IMR-90 (cell line): ENCODE results near the gene SP8. TPM values are rescaled to one million over a fixed set of nuclear protein-coding genes. Genes with fewer than 3 reads are reported as not detected.

ENCODE experiments used
- ATAC-seq: fragments of 200-7000 bp; cut with Tn5 transposase; 2 replicates; pipeline ENCODE4 v1.9.1; 2020; ENCODE audit warnings: low read depth, mild to moderate bottlenecking, moderate library complexity
- BruUV-seq: library from RNA; stranded (reverse); fragments of 400-500 nt; replicated peaks from 2 replicates; lab custom pipeline; 2021; lab: Mats Ljungman, UMichigan
- CTCF ChIA-PET: fragments of 300-600 bp; formaldehyde crosslinking; extraction: SDS; loops from one replicate; lab custom pipeline; 2021; ENCODE audit warnings: antibody characterized with exemption; lab: Yijun Ruan, JAX
- POLR2A ChIA-PET: fragments of 300-600 bp; sonication (Branson Sonifier 250); formaldehyde crosslinking; loops from one replicate; lab custom pipeline; 2022; ENCODE audit warnings: antibody characterized with exemption; ENCODE audit not compliant: unreplicated experiment; lab: Charles Lee
- DNase-seq: peaks from one replicate; pipeline ENCODE4 v3.0.0; 2013
- H2AFZ ChIP-seq: replicated peaks from 2 replicates; pipeline ENCODE3; 2013; ENCODE audit warnings: low read length, mild to moderate bottlenecking; ENCODE audit not compliant: poor library complexity
- H2AK5ac ChIP-seq: 2 replicates; pipeline ENCODE4 v1.6.1; 2013; ENCODE audit warnings: low read depth, low read length, inconsistent platforms
- H2AK9ac ChIP-seq: replicated peaks from 2 replicates; pipeline ENCODE3; 2013; ENCODE audit warnings: mild to moderate bottlenecking, low read depth, low read length, moderate library complexity; ENCODE audit not compliant: poor library complexity
- H2BK120ac ChIP-seq: 2 replicates; pipeline ENCODE4 v1.6.1; 2013; ENCODE audit warnings: low read depth, low read length, inconsistent platforms
- H2BK15ac ChIP-seq: 3 replicates; pipeline ENCODE4 v1.6.1; 2013; ENCODE audit warnings: low read depth, low read length, inconsistent platforms
- H2BK20ac ChIP-seq: 2 replicates; pipeline ENCODE4 v1.6.1; 2013; ENCODE audit warnings: low read depth, mild to moderate bottlenecking, inconsistent platforms, low read length, moderate library complexity
- H2BK5ac ChIP-seq: 2 replicates; pipeline ENCODE4 v1.6.1; 2013; ENCODE audit warnings: mild to moderate bottlenecking, low read depth, low read length, inconsistent platforms; ENCODE audit not compliant: poor library complexity, severe bottlenecking
- H3K14ac ChIP-seq: replicated peaks from 2 replicates; pipeline ENCODE4 v1.6.1; 2013; ENCODE audit warnings: low read depth, low read length, inconsistent platforms
- H3K18ac ChIP-seq: 2 replicates; pipeline ENCODE4 v1.6.1; 2013; ENCODE audit warnings: low read depth, low read length, control low read depth
- H3K23ac ChIP-seq: 2 replicates; pipeline ENCODE4 v1.6.1; 2013; ENCODE audit warnings: low read depth, low read length, inconsistent platforms
- H3K27ac ChIP-seq: 2 replicates; pipeline ENCODE4 v1.5.1; 2013; ENCODE audit warnings: mild to moderate bottlenecking, control low read depth, low read length; ENCODE audit not compliant: insufficient read depth
- H3K27me3 ChIP-seq: 2 replicates; pipeline ENCODE4 v1.6.1; 2013; ENCODE audit warnings: low read length; ENCODE audit not compliant: control insufficient read depth, insufficient read depth
- H3K36me3 ChIP-seq: 2 replicates; pipeline ENCODE4 v1.6.1; 2013; ENCODE audit warnings: low read length, mixed read lengths; ENCODE audit not compliant: control insufficient read depth, insufficient read depth
- H3K4ac ChIP-seq: 2 replicates; pipeline ENCODE4 v1.6.1; 2013; ENCODE audit warnings: low read depth, low read length, inconsistent platforms
- H3K4me1 ChIP-seq: 2 replicates; pipeline ENCODE4 v1.6.1; 2013; ENCODE audit warnings: low read length, mixed read lengths; ENCODE audit not compliant: control insufficient read depth, insufficient read depth
- H3K4me2 ChIP-seq: 2 replicates; pipeline ENCODE4 v1.6.1; 2013; ENCODE audit warnings: low read depth, mild to moderate bottlenecking, control low read depth, low read length, moderate library complexity
- H3K4me3 ChIP-seq: 2 replicates; pipeline ENCODE4 v1.5.1; 2013; ENCODE audit warnings: low read depth, mild to moderate bottlenecking, control low read depth, low read length, moderate library complexity; ENCODE audit not compliant: insufficient read depth
- H3K56ac ChIP-seq: 2 replicates; pipeline ENCODE4 v1.6.1; 2013; ENCODE audit warnings: low read length, inconsistent platforms; ENCODE audit not compliant: insufficient read depth; ENCODE audit errors: extremely low read depth
- H3K79me1 ChIP-seq, 2 experiments: 2 replicates each; pipeline ENCODE4 v1.6.1; 2013; ENCODE audit warnings: low read length in 2 of 2, inconsistent platforms in 1 of 2, low read depth in 1 of 2
- H3K9ac ChIP-seq: 2 replicates; pipeline ENCODE4 v1.6.1; 2013; ENCODE audit warnings: low read depth, low read length, control low read depth
- H3K9me1 ChIP-seq: 2 replicates; pipeline ENCODE4 v1.6.1; 2013; ENCODE audit warnings: low read length, inconsistent platforms; ENCODE audit not compliant: insufficient read depth
- H3K9me3 ChIP-seq: 2 replicates; pipeline ENCODE4 v1.6.1; 2013; ENCODE audit warnings: low read length; ENCODE audit not compliant: control insufficient read depth, insufficient read depth
- H4K20me1 ChIP-seq: 2 replicates; pipeline ENCODE4 v1.6.1; 2013; ENCODE audit warnings: low read length, inconsistent platforms; ENCODE audit not compliant: insufficient read depth
- H4K5ac ChIP-seq: 2 replicates; pipeline ENCODE4 v1.6.1; 2013; ENCODE audit warnings: mild to moderate bottlenecking, low read depth, low read length, control low read depth
- H4K8ac ChIP-seq, 2 experiments: 2 replicates each; pipeline ENCODE4 v1.6.1; 2013; ENCODE audit warnings: low read depth in 2 of 2, low read length in 2 of 2, control low read depth in 1 of 2, inconsistent platforms in 1 of 2
- H4K91ac ChIP-seq: 2 replicates; pipeline ENCODE4 v1.6.1; 2013; ENCODE audit warnings: low read depth, low read length, inconsistent platforms; ENCODE audit not compliant: insufficient read depth
- BHLHE40 ChIP-seq: fragments of 150-350 bp; IDR thresholded peaks from 2 replicates; pipeline ENCODE4 v1.6.1; 2016; ENCODE audit warnings: mild to moderate bottlenecking, low read depth, low read length
- CEBPB ChIP-seq: IDR thresholded peaks from 2 replicates; pipeline ENCODE4 v1.6.1; 2012; ENCODE audit warnings: low read depth, low read length, improper control_type of control experiment
- MAFK ChIP-seq: IDR thresholded peaks from 2 replicates; pipeline ENCODE4 v1.6.1; 2012; ENCODE audit warnings: low read depth, low read length, improper control_type of control experiment
- MAZ ChIP-seq: IDR thresholded peaks from 2 replicates; pipeline ENCODE4 v1.6.1; 2012; ENCODE audit warnings: low read depth, mild to moderate bottlenecking, low read length, improper control_type of control experiment, moderate library complexity, borderline replicate concordance
- NFE2L2 ChIP-seq: fragments of 150-350 bp; IDR thresholded peaks from 2 replicates; pipeline ENCODE4 v1.6.1; 2016; ENCODE audit warnings: low read depth, mild to moderate bottlenecking, low read length
- POLR2A ChIP-seq: IDR thresholded peaks from 2 replicates; pipeline ENCODE4 v1.6.1; 2012; ENCODE audit warnings: mild to moderate bottlenecking, low read depth, low read length
- RAD21 ChIP-seq: IDR thresholded peaks from 2 replicates; pipeline ENCODE4 v1.6.1; 2012; ENCODE audit warnings: low read length, improper control_type of control experiment
- RFX5 ChIP-seq: IDR thresholded peaks from 2 replicates; pipeline ENCODE4 v1.8.0; 2012; ENCODE audit warnings: low read depth, mild to moderate bottlenecking, low read length, moderate library complexity
- WGBS, 2 experiments: methylation state at CpG; one replicate each; pipeline versions ENCODE4 v1.1.5 to v1.1.7; 2013; ENCODE audit warnings: missing lambda C conversion rate in 2 of 2; ENCODE audit not compliant: insufficient read length in 1 of 2; ENCODE audit errors: extremely low coverage in 2 of 2; 5-methylcytosine and 5-hydroxymethylcytosine counted together
- dilution Hi-C: fragments of 300-500 bp; cut with HindIII; formaldehyde crosslinking; loops from one replicate; pipeline ENCODE4 v1.14.3; 2018; ENCODE audit warnings: low sequenced_read_pairs; ENCODE audit not compliant: unreplicated experiment
- in situ Hi-C: fragments of 300-500 bp; cut with MboI; formaldehyde crosslinking; loops from 3 replicates; pipeline ENCODE4 v1.14.3; 2019; ENCODE audit warnings: low sequenced_read_pairs, inconsistent platforms, mixed read lengths
- intact Hi-C: fragments of 100-400 bp; cut with micrococcal nuclease; formaldehyde crosslinking; loops from 2 replicates; pipeline ENCODE4 v1.10.0; 2022
- polyA plus RNA-seq, 3 experiments: library from polyadenylated mRNA; depleted of rRNA; stranded (reverse); fragments of >200 nt; gene quantifications; 2 replicates each; pipeline ENCODE4 v1.2.3, GENCODE V29; 2012; ENCODE audit warnings: low replicate concordance in 1 of 3
- total RNA-seq: library from RNA; depleted of rRNA; stranded (reverse); fragments of >200 nt; gene quantifications from 2 replicates; pipeline ENCODE4 v1.2.3, GENCODE V29; 2012; rRNA removed

Gene SP8
- total and polyA plus RNA-seq, 2 of the 4 experiments (the other 2 are of a cell fraction), result not detected

- Histone ChIP-seq H2BK15ac (no peak overlapping the region), H2BK5ac (no peak overlapping the region), H4K5ac (no peak overlapping the region), H3K4me1 (no peaks in the 10 kb centered on the region), H2AK5ac (no peak overlapping the region), H4K8ac (no peak overlapping the region), H3K14ac (no peak overlapping the region), H3K23ac (no peak overlapping the region), H3K27me3 (no peaks in the 10 kb centered on the region), H2AK9ac (no peak overlapping the region), H4K91ac (no peak overlapping the region), H3K9me1 (no peaks in the 10 kb centered on the region), H2AFZ (no peak overlapping the region), H3K27ac (no peak overlapping the region), H2BK120ac (no peak overlapping the region), H4K20me1 (no peaks in the 10 kb centered on the region), H3K9me3 (peaks cover 6% of the 10 kb centered on the region; the same call in 1 of the 2 replicates), H3K4me2 (no peak overlapping the region), H3K18ac (no peak overlapping the region), H3K4me3 (no peak overlapping the region), H2BK20ac (no peak overlapping the region), H3K56ac (no peak overlapping the region), H3K9ac (no peak overlapping the region), H3K79me1 (no peaks in the 10 kb centered on the region), H3K4ac (no peak overlapping the region), H3K36me3 (no peaks in the 10 kb centered on the region)
- ChIA-PET CTCF (no interaction called here), POLR2A (no interaction called here)
- dilution Hi-C loops (no loop called here), intact Hi-C loops (no loop called here), in situ Hi-C loops (no loop called here)
- BruUV-seq, result no TSS peak
- TF ChIP-seq RFX5 (no peak), MAFK (no peak), RAD21 (no peak), MAZ (no peak), POLR2A (no peak), NFE2L2 (no peak), BHLHE40 (no peak), CEBPB (no peak)
- WGBS, 2 experiments, result no CpG with 5 or more reads among the region's 4 CpGs
- DNase-seq (no peak), ATAC-seq (no peak)
Observed at GRCh38 chr7:20735346-20736065, 51.2 kb downstream of the SP8 start.

Other genes with a start within 250 kb of the SP8 start
- not detected in 2 replicates for gene ABCB5, start 171.2 kb downstream of the SP8 start, total RNA-seq
- gene ABCB5, start 171.2 kb downstream of the SP8 start, polyA plus RNA-seq (2012; rRNA removed), result not detected in 2 replicates